ENCODE data around the gene PCDHB13. TPM values are rescaled to one million over a fixed set of nuclear protein-coding genes. Genes with fewer than 3 reads are reported as not detected.
"Not testable (repeated sequence)": the region's sequence is repeated elsewhere in the genome, so short reads cannot be mapped to it uniquely, and the experiment has no call there.

PCDHB13 gene
- total RNA-seq, 2 donors from 2014 or later = 1.8 to 3.3 TPM

GRCh38 chr5:141180313-141180712, 33.4 kb upstream of the PCDHB13 start:
- H3K4me1 Mint-ChIP-seq = no peaks in the 10 kb centered on the region
- H3K4me1 ChIP-seq (ENCODE audit: control insufficient read depth, insufficient read depth, low read length) = no peaks in the 10 kb centered on the region
- no peak overlapping the region for H3K9ac ChIP-seq (ENCODE audit: extremely low read depth, low read length, poor library complexity, severe bottlenecking)
- no peak overlapping the region for H3K4me3 ChIP-seq (ENCODE audit: low read length)
- WGBS, 2 experiments (ENCODE audit: insufficient coverage in 1 of 2, insufficient read length in 1 of 2) = 83 to 93% methylated on average over 1 of the region's 1 CpG
- no peak overlapping the region for H3K27ac Mint-ChIP-seq
- H3K36me3 Mint-ChIP-seq (ENCODE audit: low read depth) = peaks cover 22% of the 10 kb centered on the region
- TF ChIP-seq, protein P1, sequence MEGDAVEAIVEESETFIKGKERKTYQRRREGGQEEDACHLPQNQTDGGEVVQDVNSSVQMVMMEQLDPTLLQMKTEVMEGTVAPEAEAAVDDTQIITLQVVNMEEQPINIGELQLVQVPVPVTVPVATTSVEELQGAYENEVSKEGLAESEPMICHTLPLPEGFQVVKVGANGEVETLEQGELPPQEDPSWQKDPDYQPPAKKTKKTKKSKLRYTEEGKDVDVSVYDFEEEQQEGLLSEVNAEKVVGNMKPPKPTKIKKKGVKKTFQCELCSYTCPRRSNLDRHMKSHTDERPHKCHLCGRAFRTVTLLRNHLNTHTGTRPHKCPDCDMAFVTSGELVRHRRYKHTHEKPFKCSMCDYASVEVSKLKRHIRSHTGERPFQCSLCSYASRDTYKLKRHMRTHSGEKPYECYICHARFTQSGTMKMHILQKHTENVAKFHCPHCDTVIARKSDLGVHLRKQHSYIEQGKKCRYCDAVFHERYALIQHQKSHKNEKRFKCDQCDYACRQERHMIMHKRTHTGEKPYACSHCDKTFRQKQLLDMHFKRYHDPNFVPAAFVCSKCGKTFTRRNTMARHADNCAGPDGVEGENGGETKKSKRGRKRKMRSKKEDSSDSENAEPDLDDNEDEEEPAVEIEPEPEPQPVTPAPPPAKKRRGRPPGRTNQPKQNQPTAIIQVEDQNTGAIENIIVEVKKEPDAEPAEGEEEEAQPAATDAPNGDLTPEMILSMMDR (conservative IDR thresholded peaks at IDR 0.05) = no peak
- H3K27me3 ChIP-seq (ENCODE audit: control insufficient read depth, insufficient read depth, low read length, poor library complexity, severe bottlenecking) = no peaks in the 10 kb centered on the region
- peaks cover 13% of the 10 kb centered on the region for H3K9me3 ChIP-seq (ENCODE audit: control insufficient read depth, low read length)
- no peak overlapping the region for H3K4me3 Mint-ChIP-seq
- peaks cover 7% of the 10 kb centered on the region for H3K27me3 Mint-ChIP-seq (ENCODE audit: insufficient read depth)
- H3K27ac ChIP-seq (ENCODE audit: low read depth, low read length) = no peak overlapping the region
- DNase-seq = no peak
- no peaks in the 10 kb centered on the region for H3K36me3 ChIP-seq (ENCODE audit: control insufficient read depth, insufficient read depth, low read length)
- peaks cover 26% of the 10 kb centered on the region for H3K9me3 Mint-ChIP-seq

DNA sequence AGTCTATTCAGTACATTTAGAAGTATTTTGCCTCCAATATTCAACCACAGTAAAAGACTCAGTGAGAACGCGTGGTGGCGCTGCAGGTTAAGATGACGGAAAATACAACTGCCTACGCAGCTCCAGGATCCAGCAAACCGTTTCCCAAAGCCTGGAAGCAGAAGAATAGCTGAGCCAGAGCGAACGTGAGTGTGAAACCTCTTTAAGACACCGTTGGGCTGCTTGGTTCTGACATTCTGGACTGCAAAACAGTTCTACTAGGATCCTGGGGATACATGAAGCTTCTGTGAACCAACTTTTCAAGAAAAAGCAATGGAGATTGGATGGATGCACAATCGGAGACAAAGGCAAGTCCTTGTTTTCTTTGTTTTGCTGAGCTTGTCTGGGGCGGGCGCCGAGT, 31.5 kb upstream of the PCDHB13 start, which contains the start of gene PCDHB16:
Gene PCDHB16 (plus strand): TSS at position 140 of the 400 bp plus-strand sequence. CDS start 173 bp downstream, at position 313.
- no peak within 1 kb of the TSS for H3K27ac ChIP-seq (ENCODE audit: low read depth, low read length)

DNA sequence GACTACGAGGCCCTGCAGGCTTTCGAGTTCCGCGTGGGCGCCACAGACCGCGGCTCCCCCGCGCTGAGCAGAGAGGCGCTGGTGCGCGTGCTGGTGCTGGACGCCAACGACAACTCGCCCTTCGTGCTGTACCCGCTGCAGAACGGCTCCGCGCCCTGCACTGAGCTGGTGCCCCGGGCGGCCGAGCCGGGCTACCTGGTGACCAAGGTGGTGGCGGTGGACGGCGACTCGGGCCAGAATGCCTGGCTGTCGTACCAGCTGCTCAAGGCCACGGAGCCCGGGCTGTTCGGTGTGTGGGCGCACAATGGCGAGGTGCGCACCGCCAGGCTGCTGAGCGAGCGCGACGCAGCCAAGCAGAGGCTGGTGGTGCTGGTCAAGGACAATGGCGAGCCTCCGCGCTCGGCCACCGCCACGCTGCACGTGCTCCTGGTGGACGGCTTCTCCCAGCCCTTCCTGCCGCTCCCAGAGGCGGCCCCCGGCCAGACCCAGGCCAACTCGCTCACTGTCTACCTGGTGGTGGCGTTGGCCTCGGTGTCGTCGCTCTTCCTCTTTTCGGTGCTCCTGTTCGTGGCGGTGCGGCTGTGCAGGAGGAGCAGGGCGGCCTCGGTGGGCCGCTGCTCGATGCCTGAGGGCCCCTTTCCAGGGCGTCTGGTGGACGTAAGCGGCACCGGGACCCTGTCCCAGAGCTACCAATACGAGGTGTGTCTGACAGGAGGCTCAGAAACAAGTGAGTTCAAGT, 29.4 kb upstream of the PCDHB13 start:
- 81 to 90% methylated on average over 5 to 32 of the region's 69 CpGs for WGBS, 2 experiments (ENCODE audit: insufficient coverage in 1 of 2, insufficient read length in 1 of 2)
- not testable (repeated sequence) for H3K4me1 Mint-ChIP-seq; H3K9me3 ChIP-seq (ENCODE audit: control insufficient read depth, low read length); H3K27ac Mint-ChIP-seq; H3K27ac ChIP-seq (ENCODE audit: low read depth, low read length); H3K27me3 Mint-ChIP-seq (ENCODE audit: insufficient read depth); H3K27me3 ChIP-seq (ENCODE audit: control insufficient read depth, insufficient read depth, low read length, poor library complexity, severe bottlenecking); DNase-seq; H3K9ac ChIP-seq (ENCODE audit: extremely low read depth, low read length, poor library complexity, severe bottlenecking); H3K36me3 ChIP-seq (ENCODE audit: control insufficient read depth, insufficient read depth, low read length); H3K4me1 ChIP-seq (ENCODE audit: control insufficient read depth, insufficient read depth, low read length); H3K4me3 ChIP-seq (ENCODE audit: low read length)
- Mint-ChIP-seq H3K9me3 (peaks cover 31% of the 10 kb centered on the region), H3K36me3 (ENCODE audit: low read depth) (peaks cover 34% of the 10 kb centered on the region), H3K4me3 (peak overlapping the region; percentile 28)

More for the DNA sequence above, 31.5 kb upstream of the PCDHB13 start, which contains the start of gene PCDHB16:
- DNase-seq = peak; percentile 90
- Histone ChIP-seq H3K4me1 (ENCODE audit: control insufficient read depth, insufficient read depth, low read length) (no peaks in the 10 kb centered on the region), H3K9ac (ENCODE audit: extremely low read depth, low read length, poor library complexity, severe bottlenecking) (peak within 1 kb of the TSS; percentile 7), H3K9me3 (ENCODE audit: control insufficient read depth, low read length) (peaks cover 9% of the 10 kb centered on the region), H3K36me3 (ENCODE audit: control insufficient read depth, insufficient read depth, low read length) (no peaks in the 10 kb centered on the region), H3K27me3 (ENCODE audit: control insufficient read depth, insufficient read depth, low read length, poor library complexity, severe bottlenecking) (no peaks in the 10 kb centered on the region), H3K4me3 (ENCODE audit: low read length) (peak within 1 kb of the TSS; percentile 66)
- Mint-ChIP-seq H3K4me3 (peak within 1 kb of the TSS; percentile 77), H3K27ac (peak within 1 kb of the TSS; percentile 96), H3K27me3 (ENCODE audit: insufficient read depth) (peaks cover 7% of the 10 kb centered on the region), H3K36me3 (ENCODE audit: low read depth) (peaks cover 25% of the 10 kb centered on the region), H3K9me3 (peaks cover 27% of the 10 kb centered on the region), H3K4me1 (peaks cover 2% of the 10 kb centered on the region)
- 44 to 63% methylated on average over 13 of the region's 13 CpGs for WGBS, 2 experiments (ENCODE audit: insufficient coverage in 1 of 2, insufficient read length in 1 of 2)
- TF ChIP-seq, protein P1 (conservative IDR thresholded peaks at IDR 0.05) = peak; percentile 85

Data from endodermal cell (in vitro differentiated cells).